ENCODE results near the gene VSIG10. TPM values are rescaled to one million over a fixed set of nuclear protein-coding genes. Genes with fewer than 3 reads are reported as not detected.

Gene VSIG10
- total RNA-seq, 1 experiment from 2014 or later = 97.4 TPM

DNA sequence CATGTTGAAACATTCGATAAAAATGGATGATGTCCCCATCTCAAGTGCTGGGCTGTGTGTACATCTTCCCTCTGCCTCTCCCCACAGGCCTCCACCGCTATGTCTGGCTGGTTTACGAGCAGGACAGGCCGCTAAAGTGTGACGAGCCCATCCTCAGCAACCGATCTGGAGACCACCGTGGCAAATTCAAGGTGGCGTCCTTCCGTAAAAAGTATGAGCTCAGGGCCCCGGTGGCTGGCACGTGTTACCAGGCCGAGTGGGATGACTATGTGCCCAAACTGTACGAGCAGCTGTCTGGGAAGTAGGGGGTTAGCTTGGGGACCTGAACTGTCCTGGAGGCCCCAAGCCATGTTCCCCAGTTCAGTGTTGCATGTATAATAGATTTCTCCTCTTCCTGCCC is 40.7 kb upstream of the VSIG10 start:
- TF ChIP-seq, protein P1, sequence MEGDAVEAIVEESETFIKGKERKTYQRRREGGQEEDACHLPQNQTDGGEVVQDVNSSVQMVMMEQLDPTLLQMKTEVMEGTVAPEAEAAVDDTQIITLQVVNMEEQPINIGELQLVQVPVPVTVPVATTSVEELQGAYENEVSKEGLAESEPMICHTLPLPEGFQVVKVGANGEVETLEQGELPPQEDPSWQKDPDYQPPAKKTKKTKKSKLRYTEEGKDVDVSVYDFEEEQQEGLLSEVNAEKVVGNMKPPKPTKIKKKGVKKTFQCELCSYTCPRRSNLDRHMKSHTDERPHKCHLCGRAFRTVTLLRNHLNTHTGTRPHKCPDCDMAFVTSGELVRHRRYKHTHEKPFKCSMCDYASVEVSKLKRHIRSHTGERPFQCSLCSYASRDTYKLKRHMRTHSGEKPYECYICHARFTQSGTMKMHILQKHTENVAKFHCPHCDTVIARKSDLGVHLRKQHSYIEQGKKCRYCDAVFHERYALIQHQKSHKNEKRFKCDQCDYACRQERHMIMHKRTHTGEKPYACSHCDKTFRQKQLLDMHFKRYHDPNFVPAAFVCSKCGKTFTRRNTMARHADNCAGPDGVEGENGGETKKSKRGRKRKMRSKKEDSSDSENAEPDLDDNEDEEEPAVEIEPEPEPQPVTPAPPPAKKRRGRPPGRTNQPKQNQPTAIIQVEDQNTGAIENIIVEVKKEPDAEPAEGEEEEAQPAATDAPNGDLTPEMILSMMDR (conservative IDR thresholded peaks at IDR 0.05) = no peak
- H4K5ac ChIP-seq (ENCODE audit: insufficient read length, low read depth, low read length) = no peak overlapping the region
- no peak overlapping the region for H3K27ac ChIP-seq (ENCODE audit: insufficient read length, low read depth, low read length)
- H2AK5ac ChIP-seq (ENCODE audit: insufficient read length, low read length) = no peak overlapping the region
- H3K9me3 ChIP-seq (ENCODE audit: control insufficient read depth, low read depth, low read length) = no peaks in the 10 kb centered on the region
- Mint-ChIP-seq H3K4me3 (no peak overlapping the region), H3K4me1 (no peaks in the 10 kb centered on the region), H3K36me3 (ENCODE audit: insufficient read depth in 1 of 3, low read depth in 3 of 3) (peaks cover 56 to 90% (median 77%) of the 10 kb centered on the region in 3 experiments), H3K27me3 (ENCODE audit: low read depth) (no peaks in the 10 kb centered on the region), H3K27ac (peak overlapping the region in 1 of 3 experiments; percentile 61; a peak in 1 of 7 replicates), H3K9me3 (no peaks in the 10 kb centered on the region)
- H2BK12ac ChIP-seq (ENCODE audit: insufficient read length, low read depth, low read length) = no peak overlapping the region
- H2BK120ac ChIP-seq (ENCODE audit: low read depth, low read length, poor library complexity, severe bottlenecking) = no peak overlapping the region
- H3K23me2 ChIP-seq (ENCODE audit: insufficient read length, low read depth, low read length, poor library complexity, severe bottlenecking) = no peaks in the 10 kb centered on the region
- H3K56ac ChIP-seq (ENCODE audit: insufficient read length, low read depth, low read length) = no peak overlapping the region
- no peak overlapping the region for H3K14ac ChIP-seq (ENCODE audit: insufficient read depth, low read length)
- H3K23ac ChIP-seq (ENCODE audit: insufficient read length, low read depth, low read length) = no peak overlapping the region
- H3K79me1 ChIP-seq (ENCODE audit: insufficient read depth, low read depth, low read length, poor library complexity, severe bottlenecking) = peaks cover 8% of the 10 kb centered on the region
- H3K4ac ChIP-seq (ENCODE audit: low read depth, low read length) = no peak overlapping the region
- no peak overlapping the region for H3K9ac ChIP-seq (ENCODE audit: extremely low read depth, insufficient read length, low read length)
- no CpG with 5 or more reads among the region's 13 CpGs for WGBS (ENCODE audit: extremely low coverage, insufficient read length, low lambda C conversion rate)
- H4K20me1 ChIP-seq (ENCODE audit: control insufficient read depth, insufficient read depth, insufficient read length) = no peaks in the 10 kb centered on the region
- H2BK15ac ChIP-seq (ENCODE audit: low read depth, low read length) = no peak overlapping the region
- no peak overlapping the region for H4K91ac ChIP-seq (ENCODE audit: insufficient read length, low read depth, low read length)
- no peak overlapping the region for H4K8ac ChIP-seq (replicated peaks; ENCODE audit: insufficient read length, low read depth, low read length)
- H3K4me1 ChIP-seq (ENCODE audit: insufficient read depth, low read length) = no peaks in the 10 kb centered on the region
- H3K27me3 ChIP-seq (ENCODE audit: insufficient read depth, low read length) = no peaks in the 10 kb centered on the region
- no peak overlapping the region for H3K4me2 ChIP-seq (ENCODE audit: insufficient read depth, insufficient read length, low read length)
- H2BK5ac ChIP-seq (ENCODE audit: insufficient read length, low read length) = no peak overlapping the region
- no peak for DNase-seq
- no peaks in the 10 kb centered on the region for H3K79me2 ChIP-seq (ENCODE audit: insufficient read depth, low read length)
- no peak overlapping the region for H3K18ac ChIP-seq (ENCODE audit: insufficient read length, low read depth, low read length)
- no peak overlapping the region for H2AFZ ChIP-seq (ENCODE audit: low read length)
- no peak overlapping the region for H3T11ph ChIP-seq (ENCODE audit: low read length)
- H2BK20ac ChIP-seq (ENCODE audit: low read depth, low read length, poor library complexity, severe bottlenecking) = no peak overlapping the region

All from H9 (cell line).